Superior temporal gyrus (tissue), 1 donor: ENCODE measurements around the gene C2CD2.

ENCODE experiments used
- DNase-seq: peaks from one replicate; pipeline ENCODE4 v3.0.0-alpha.2; 2016; ENCODE audit errors: extremely low spot score

The C2CD2 gene

GRCh38 chr21:41913230-41913629 lies 40.6 kb downstream of the C2CD2 start:
- DNase-seq = no peak

GRCh38 chr21:41908829-41909228 lies 45.0 kb downstream of the C2CD2 start:
- no peak for DNase-seq

- DNase-seq = no peak
Measured at GRCh38 chr21:41907496-41908258, 46.1 kb downstream of the C2CD2 start.

- DNase-seq = no peak
Measured at GRCh38 chr21:41906770-41907169, 47.0 kb downstream of the C2CD2 start.

- DNase-seq = no peak
Measured at GRCh38 chr21:41903559-41904351, 50.1 kb downstream of the C2CD2 start.

GRCh38 chr21:41902946-41903345 lies 50.9 kb downstream of the C2CD2 start:
- no peak for DNase-seq

- no peak for DNase-seq
Measured at GRCh38 chr21:41901782-41902181, 52.0 kb downstream of the C2CD2 start.

- DNase-seq = no peak
Measured at GRCh38 chr21:41901099-41901498, 52.7 kb downstream of the C2CD2 start.

- no peak for DNase-seq
Measured at GRCh38 chr21:41900401-41900800, 53.4 kb downstream of the C2CD2 start.

- DNase-seq = no peak
Measured at GRCh38 chr21:41899426-41900202, 54.2 kb downstream of the C2CD2 start.

- DNase-seq = no peak
Measured at GRCh38 chr21:41898998-41899397, 54.8 kb downstream of the C2CD2 start.

GRCh38 chr21:41897700-41898099 lies 56.1 kb downstream of the C2CD2 start:
- no peak for DNase-seq

GRCh38 chr21:41897047-41897669 lies 56.7 kb downstream of the C2CD2 start:
- no peak for DNase-seq

- DNase-seq = no peak
Measured at GRCh38 chr21:41895643-41896493, 58.0 kb downstream of the C2CD2 start.

GRCh38 chr21:41894922-41895557 lies 58.8 kb downstream of the C2CD2 start:
- DNase-seq = no peak

- no peak for DNase-seq
Measured at GRCh38 chr21:41894511-41894910, 59.3 kb downstream of the C2CD2 start.

- DNase-seq = no peak
Measured at GRCh38 chr21:41892726-41893125, 61.1 kb downstream of the C2CD2 start.

GRCh38 chr21:41891132-41891531 lies 62.7 kb downstream of the C2CD2 start:
- no peak for DNase-seq

GRCh38 chr21:41890355-41890754 lies 63.5 kb downstream of the C2CD2 start:
- no peak for DNase-seq

GRCh38 chr21:41888749-41889376 lies 65.0 kb downstream of the C2CD2 start:
- no peak for DNase-seq
